ENCODE measurements around the gene ERP44.
"Not testable (repeated sequence)": the region's sequence is repeated elsewhere in the genome, so short reads cannot be mapped to it uniquely, and the experiment has no call there.

The ERP44 gene

GRCh38 chr9:100098887-100099721 lies at the start of gene ERP44, which contains the start of gene INVS:
ERP44 (minus strand) TSS chr9:100099000; CDS start chr9:100098840, 160 bp downstream.
INVS (plus strand) TSS chr9:100099243; CDS start chr9:100104522, 5,279 bp downstream.
- peak; percentile 99 for DNase-seq (ENCODE audit: low spot score)

- DNase-seq (ENCODE audit: low spot score) = not testable (repeated sequence)
Measured at GRCh38 chr9:100145976-100146375, 47.2 kb upstream of the ERP44 start.

- not testable (repeated sequence) for DNase-seq (ENCODE audit: low spot score)
Measured at GRCh38 chr9:100145167-100145934, 46.6 kb upstream of the ERP44 start.

- DNase-seq (ENCODE audit: low spot score) = not testable (repeated sequence)
Measured at GRCh38 chr9:100141862-100142261, 43.1 kb upstream of the ERP44 start.

- DNase-seq (ENCODE audit: low spot score) = not testable (repeated sequence)
Measured at GRCh38 chr9:100140303-100140702, 41.5 kb upstream of the ERP44 start.

GRCh38 chr9:100136799-100137198 lies 38.0 kb upstream of the ERP44 start:
- DNase-seq (ENCODE audit: low spot score) = not testable (repeated sequence)

GRCh38 chr9:100134731-100135130 lies 35.9 kb upstream of the ERP44 start:
- DNase-seq (ENCODE audit: low spot score) = no peak

- DNase-seq (ENCODE audit: low spot score) = peak; percentile 6
Measured at GRCh38 chr9:100131875-100132430, 33.2 kb upstream of the ERP44 start.

GRCh38 chr9:100131216-100131615 lies 32.4 kb upstream of the ERP44 start:
- DNase-seq (ENCODE audit: low spot score) = no peak

GRCh38 chr9:100129772-100130171 lies 31.0 kb upstream of the ERP44 start:
- no peak for DNase-seq (ENCODE audit: low spot score)

- no peak for DNase-seq (ENCODE audit: low spot score)
Measured at GRCh38 chr9:100126423-100126822, 27.6 kb upstream of the ERP44 start.

- no peak for DNase-seq (ENCODE audit: low spot score)
Measured at GRCh38 chr9:100125910-100126309, 27.1 kb upstream of the ERP44 start.

GRCh38 chr9:100125236-100125635 lies 26.4 kb upstream of the ERP44 start:
- DNase-seq (ENCODE audit: low spot score) = no peak

- DNase-seq (ENCODE audit: low spot score) = no peak
Measured at GRCh38 chr9:100120286-100120685, 21.5 kb upstream of the ERP44 start.

GRCh38 chr9:100117316-100117715 lies 18.5 kb upstream of the ERP44 start:
- no peak for DNase-seq (ENCODE audit: low spot score)

GRCh38 chr9:100112677-100113336 lies 14.0 kb upstream of the ERP44 start:
- DNase-seq (ENCODE audit: low spot score) = no peak

GRCh38 chr9:100111235-100111634 lies 12.4 kb upstream of the ERP44 start:
- no peak for DNase-seq (ENCODE audit: low spot score)

- DNase-seq (ENCODE audit: low spot score) = no peak
Measured at GRCh38 chr9:100108559-100108958, 9.8 kb upstream of the ERP44 start.

GRCh38 chr9:100106616-100107015 lies 7.8 kb upstream of the ERP44 start:
- no peak for DNase-seq (ENCODE audit: low spot score)

- DNase-seq (ENCODE audit: low spot score) = no peak
Measured at GRCh38 chr9:100105861-100106260, 7.1 kb upstream of the ERP44 start.

GRCh38 chr9:100104314-100104713 lies 5.5 kb upstream of the ERP44 start:
- DNase-seq (ENCODE audit: low spot score) = no peak

GRCh38 chr9:100101608-100102007 lies 2.8 kb upstream of the ERP44 start:
- DNase-seq (ENCODE audit: low spot score) = no peak
